H1 (cell line): ENCODE data around the gene FRMPD4. TPM values are rescaled to one million over a fixed set of nuclear protein-coding genes. Genes with fewer than 3 reads are reported as not detected.
A peak's percentile ranks its signal among the peaks of the same experiment; 100 is the strongest.

Experiments used
- CTCF ChIA-PET: fragments of 300-600 bp; sonication (Branson Sonifier 250); formaldehyde crosslinking; loops from one replicate; lab custom pipeline; 2021; ENCODE audit not compliant: partially characterized antibody; lab: Charles Lee
- POLR2A ChIA-PET: fragments of 300-600 bp; sonication (Branson Sonifier 250); formaldehyde crosslinking; loops from one replicate; lab custom pipeline; 2021; ENCODE audit warnings: inconsistent platforms; ENCODE audit not compliant: partially characterized antibody; lab: Charles Lee
- DNase-seq, 2 experiments: peaks; one replicate each; pipeline versions ENCODE4 v3.0.0 to v3.0.0-alpha.2; 2010 to 2022; ENCODE audit warnings: low spot score in 2 of 2, low read depth in 1 of 2, mixed read lengths in 1 of 2
- FAIRE-seq: peaks from 2 replicates; lab custom pipeline; 2011; peaks lifted over from hg19 to GRCh38; lab: Jason Lieb, UNC
- H2AFZ ChIP-seq: 2 replicates; pipeline ENCODE4 v1.8.1; 2012; ENCODE audit warnings: low read length, inconsistent platforms
- H2AK5ac ChIP-seq: 2 replicates; pipeline ENCODE4 v1.6.1; 2013; ENCODE audit warnings: low read depth, low read length
- H2BK120ac ChIP-seq: replicated peaks from 2 replicates; pipeline ENCODE3; 2013; ENCODE audit warnings: low read depth, low read length, inconsistent platforms
- H2BK12ac ChIP-seq: 2 replicates; pipeline ENCODE4 v1.6.1; 2013; ENCODE audit warnings: low read depth, low read length
- H2BK15ac ChIP-seq: 2 replicates; pipeline ENCODE4 v1.6.1; 2013; ENCODE audit warnings: low read length
- H2BK20ac ChIP-seq: 2 replicates; pipeline ENCODE4 v1.6.1; 2013; ENCODE audit warnings: low read length
- H2BK5ac ChIP-seq: 2 replicates; pipeline ENCODE4 v1.6.1; 2013; ENCODE audit warnings: low read depth, low read length
- H3K14ac ChIP-seq: 2 replicates; pipeline ENCODE4 v1.6.1; 2013; ENCODE audit warnings: inconsistent platforms; ENCODE audit not compliant: insufficient read length
- H3K18ac ChIP-seq: 2 replicates; pipeline ENCODE4 v1.6.1; 2013; ENCODE audit warnings: low read length; ENCODE audit errors: extremely low read depth
- H3K23ac ChIP-seq: 2 replicates; pipeline ENCODE4 v1.6.1; 2013; ENCODE audit warnings: inconsistent platforms; ENCODE audit not compliant: insufficient read length
- H3K23me2 ChIP-seq: 2 replicates; pipeline ENCODE4 v1.6.1; 2013; ENCODE audit warnings: low read depth, low read length
- H3K27ac ChIP-seq: 2 replicates; pipeline ENCODE4 v1.6.1; 2011; ENCODE audit warnings: low read depth, low read length, inconsistent platforms
- H3K27me3 ChIP-seq, 4 experiments: replicated peaks in 1 of 4; 1 replicate in 1 of 4; 2 replicates in 3 of 4; pipeline versions ENCODE4 v1.6.1 to v1.8.1; 2011 to 2013; ENCODE audit warnings: low read length in 3 of 4, mild to moderate bottlenecking in 3 of 4, inconsistent platforms in 2 of 4, mixed read lengths in 2 of 4, moderate library complexity in 1 of 4; ENCODE audit not compliant: control insufficient read depth in 3 of 4, insufficient read depth in 3 of 4; ENCODE audit errors: extremely low read depth in 1 of 4
- H3K36me3 ChIP-seq, 4 experiments: 2 replicates each; pipeline versions ENCODE4 v1.6.1 to v1.8.1; 2011 to 2013; ENCODE audit warnings: mild to moderate bottlenecking in 4 of 4, low read length in 3 of 4, moderate library complexity in 2 of 4, control low read depth in 1 of 4, inconsistent platforms in 1 of 4; ENCODE audit not compliant: insufficient read depth in 4 of 4, control insufficient read depth in 2 of 4
- H3K4ac ChIP-seq: replicated peaks from 2 replicates; pipeline ENCODE3; 2013; ENCODE audit warnings: low read length, low read depth, mixed read lengths, inconsistent platforms; ENCODE audit not compliant: insufficient read length
- H3K4me1 ChIP-seq, 4 experiments: replicated peaks in 1 of 4; 1 replicate in 1 of 4; 2 replicates in 3 of 4; pipeline versions ENCODE4 v1.6.1 to v1.8.1; 2011 to 2013; ENCODE audit warnings: low read length in 3 of 4, inconsistent platforms in 2 of 4, mixed read lengths in 1 of 4; ENCODE audit not compliant: insufficient read depth in 4 of 4, control insufficient read depth in 3 of 4
- H3K4me2 ChIP-seq, 2 experiments: 2 replicates each; pipeline versions ENCODE4 v1.6.1 to v1.8.1; 2011 to 2013; ENCODE audit warnings: low read depth in 2 of 2, low read length in 2 of 2, control low read depth in 1 of 2, inconsistent platforms in 1 of 2, mild to moderate bottlenecking in 1 of 2; ENCODE audit not compliant: insufficient read depth in 1 of 2
- H3K4me3 ChIP-seq, 4 experiments: fragments of 200-600, 300-600 bp in 1 of 4; sonication (generic), shearing (Covaris generic), sonication (Bioruptor Twin) in 1 of 4; 2 replicates each; pipeline versions ENCODE4 v1.5.1 to v1.8.1; 2011 to 2016; ENCODE audit warnings: low read length in 4 of 4, low read depth in 3 of 4, control low read depth in 2 of 4, inconsistent platforms in 2 of 4, mild to moderate bottlenecking in 2 of 4, mixed read lengths in 1 of 4, moderate library complexity in 1 of 4; ENCODE audit not compliant: insufficient read depth in 2 of 4; ENCODE audit errors: extremely low read depth in 1 of 4
- H3K56ac ChIP-seq: replicated peaks from 2 replicates; pipeline ENCODE3; 2013; ENCODE audit warnings: low read depth, mild to moderate bottlenecking, mixed read lengths, low read length, inconsistent platforms; ENCODE audit not compliant: insufficient read length
- H3K79me1 ChIP-seq: 2 replicates; pipeline ENCODE4 v1.6.1; 2013; ENCODE audit warnings: low read depth, low read length, control low read depth
- H3K79me2 ChIP-seq, 2 experiments: 2 replicates each; pipeline versions ENCODE4 v1.6.1 to v1.8.1; 2012 to 2013; ENCODE audit warnings: low read length in 2 of 2, mild to moderate bottlenecking in 2 of 2, inconsistent platforms in 1 of 2; ENCODE audit not compliant: insufficient read depth in 2 of 2, control insufficient read depth in 1 of 2
- H3K9ac ChIP-seq, 4 experiments: replicated peaks in 1 of 4; 1 replicate in 1 of 4; 2 replicates in 3 of 4; pipeline versions ENCODE4 v1.6.1 to v1.8.1; 2011 to 2013; ENCODE audit warnings: low read depth in 3 of 4, low read length in 3 of 4, control low read depth in 2 of 4, mild to moderate bottlenecking in 2 of 4, moderate library complexity in 2 of 4, inconsistent platforms in 1 of 4; ENCODE audit errors: extremely low read depth in 1 of 4
- H3K9me3 ChIP-seq, 2 experiments: 2 replicates each; pipeline versions ENCODE4 v1.6.1 to v1.8.1; 2012 to 2013; ENCODE audit warnings: mild to moderate bottlenecking in 2 of 2, moderate library complexity in 2 of 2, control low read depth in 1 of 2, inconsistent platforms in 1 of 2, low read depth in 1 of 2, low read length in 1 of 2, mixed read lengths in 1 of 2; ENCODE audit not compliant: insufficient read depth in 2 of 2
- H4K20me1 ChIP-seq, 2 experiments: replicated peaks in 1 of 2; 2 replicates each; pipeline versions ENCODE3 to v1.8.1; 2011 to 2013; ENCODE audit warnings: inconsistent platforms in 2 of 2, low read length in 2 of 2, mild to moderate bottlenecking in 1 of 2; ENCODE audit not compliant: insufficient read depth in 2 of 2, control insufficient read depth in 1 of 2
- H4K5ac ChIP-seq: 2 replicates; pipeline ENCODE4 v1.6.1; 2013; ENCODE audit warnings: low read length, low read depth, mixed read lengths, inconsistent platforms; ENCODE audit not compliant: insufficient read length
- H4K8ac ChIP-seq: 2 replicates; pipeline ENCODE4 v1.8.0; 2013; ENCODE audit warnings: mild to moderate bottlenecking, moderate library complexity, low read length, inconsistent platforms; ENCODE audit not compliant: insufficient read depth; ENCODE audit errors: extremely low read depth
- H4K91ac ChIP-seq: replicated peaks from 2 replicates; pipeline ENCODE3; 2013; ENCODE audit warnings: low read length, mixed read lengths, inconsistent platforms; ENCODE audit not compliant: insufficient read length
- CTCF ChIP-seq, 3 experiments: IDR thresholded peaks; 1 replicate in 2 of 3; 2 replicates in 1 of 3; pipeline versions ENCODE4 v1.5.1 to v1.6.1; 2011; ENCODE audit warnings: low read length in 3 of 3, mild to moderate bottlenecking in 3 of 3, inconsistent platforms in 2 of 3, low read depth in 1 of 3, moderate library complexity in 1 of 3; ENCODE audit not compliant: insufficient read depth in 1 of 3; ENCODE audit errors: control extremely low read depth in 1 of 3
- KDM5A ChIP-seq: fragments of 200-600 bp; IDR thresholded peaks from 2 replicates; pipeline ENCODE4 v1.7.1; 2012; ENCODE audit warnings: mild to moderate bottlenecking, low read length, inconsistent platforms, mixed read lengths
- WGBS, 2 experiments: shearing (Covaris generic) in 1 of 2; methylation state at CpG; one replicate each; pipeline versions ENCODE4 v1.1.6 to v1.1.7; 2013 to 2015; ENCODE audit warnings: low lambda C conversion rate in 2 of 2, mixed read lengths in 2 of 2, inconsistent platforms in 1 of 2, low coverage in 1 of 2, missing lambda C conversion rate in 1 of 2; ENCODE audit not compliant: insufficient replicate concordance in 2 of 2, insufficient coverage in 1 of 2, insufficient read length in 1 of 2; ENCODE audit errors: extremely low coverage in 1 of 2, missing lambda C conversion rate in 1 of 2; 5-methylcytosine and 5-hydroxymethylcytosine counted together
- polyA plus RNA-seq, 7 experiments: library from polyadenylated mRNA; depleted of rRNA in 3 of 7; stranded (reverse) in 5 of 7; unstranded in 2 of 7; fragments of >200 nt in 5 of 7; fragments of 200-250 nt in 2 of 7; gene quantifications; 1 replicate in 5 of 7; 2 replicates in 1 of 7; 4 replicates in 1 of 7; pipeline versions ENCODE4 v1.2.1 to v1.2.3, GENCODE V29; 2011 to 2013; ENCODE audit warnings: missing spikeins in 2 of 7, mixed read lengths in 2 of 7
- total RNA-seq: library from RNA; stranded (reverse); fragmentation: NEBNext Ultra II Directional; extraction: Animal tissue kit (Norgen Biotek cat#: 25700); gene quantifications from 2 replicates; pipeline ENCODE4 v1.2.1, GENCODE V29; 2021

Gene FRMPD4
- total and polyA plus RNA-seq, 2 of the 8 experiments (the other 6 are each of a cell fraction or from before 2014, with no cell fraction given), result 0.02 to 0.37 TPM

GRCh38 chrX:12770440-12770839, 632.2 kb downstream of the FRMPD4 start:
- WGBS, 2 experiments, result 80% methylated on average over 5 of the region's 5 CpGs; no CpG with 5 or more reads in 1 of the 2 experiments
- no peak overlapping the region for H3K4me2 ChIP-seq
- no peak for DNase-seq

More at GRCh38 chrX:12770440-12770839, 632.2 kb downstream of the FRMPD4 start:
- H4K5ac ChIP-seq, result no peak overlapping the region
- no peak overlapping the region for H2AK5ac ChIP-seq
- no peak overlapping the region for H2BK12ac ChIP-seq
- no peak overlapping the region for H3K4me3 ChIP-seq
- POLR2A ChIA-PET, result no interaction called here
- no peak overlapping the region for H3K4ac ChIP-seq
- no peaks in the 10 kb centered on the region for H3K79me2 ChIP-seq
- H3K14ac ChIP-seq, result no peak overlapping the region
- no peak overlapping the region for H3K23ac ChIP-seq
- no peak overlapping the region for H4K91ac ChIP-seq
- no peak overlapping the region for H2BK5ac ChIP-seq
- peak in 1 of 3 experiments; percentile 14; a peak in 1 of 4 replicates for TF ChIP-seq CTCF (IDR thresholded peaks at IDR 0.05; ENCODE audit: control extremely low read depth in 1 of 3, insufficient read depth in 1 of 3, low read depth in 1 of 3, low read length in 3 of 3)
- no peak for TF ChIP-seq KDM5A
- TF ChIP-seq, all 59 proteins: peak for 1
- no peak overlapping the region for H4K8ac ChIP-seq
- H3K18ac ChIP-seq, result no peak overlapping the region
- no peaks in the 10 kb centered on the region for H3K79me1 ChIP-seq
- H3K36me3 ChIP-seq, result no peaks in the 10 kb centered on the region
- H3K56ac ChIP-seq, result no peak overlapping the region
- no peak overlapping the region for H3K27ac ChIP-seq
- no peaks in the 10 kb centered on the region for H3K4me1 ChIP-seq
- H4K20me1 ChIP-seq, result no peaks in the 10 kb centered on the region
- H2BK20ac ChIP-seq, result no peak overlapping the region
- no peak overlapping the region for H2BK120ac ChIP-seq
- H2BK15ac ChIP-seq, result no peak overlapping the region
- H2AFZ ChIP-seq, result no peak overlapping the region
- no peaks in the 10 kb centered on the region for H3K23me2 ChIP-seq
- CTCF ChIA-PET, result interaction anchor here (0.6 to 3.9 kb wide), 27 partner anchors 9 to 728 kb away, joined by 3 to 43 read pairs (median 4); partner anchors contain the start of gene PRPS2
- H3K9me3 ChIP-seq, result no peaks in the 10 kb centered on the region
- H3K9ac ChIP-seq, result no peak overlapping the region
- FAIRE-seq, result peak; percentile 55
- no peaks in the 10 kb centered on the region for H3K27me3 ChIP-seq
